Measurements from ENCODE around the gene UNC5A.

The UNC5A gene

DNA sequence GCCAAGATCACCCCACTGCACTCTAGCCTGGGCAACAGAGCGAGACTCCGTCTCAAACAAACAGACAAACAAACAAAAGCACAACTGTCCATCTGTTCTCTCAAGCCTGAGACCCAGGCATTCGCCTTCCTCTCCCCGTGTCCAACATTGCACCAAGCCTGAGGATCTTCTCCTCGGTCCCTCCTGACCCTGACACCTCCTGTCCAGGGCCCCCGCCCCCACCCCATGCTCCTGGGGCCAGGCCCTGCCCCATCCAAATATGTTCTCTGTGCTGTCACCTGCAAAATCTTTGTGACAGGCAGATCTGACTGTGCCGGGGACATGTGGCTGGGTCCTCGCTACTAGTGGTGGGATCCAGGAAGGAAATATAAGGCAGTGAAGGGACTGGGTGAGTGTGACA lies 33.4 kb upstream of the UNC5A start:
- Mint-ChIP-seq H3K27me3 (peaks cover 28% of the 10 kb centered on the region), H3K36me3 (ENCODE audit: low read depth) (no peaks in the 10 kb centered on the region), H3K4me1 (ENCODE audit: low read depth) (no peaks in the 10 kb centered on the region), H3K9me3 (no peaks in the 10 kb centered on the region), H3K4me3 (no peak overlapping the region), H3K27ac (no peak overlapping the region)

DNA sequence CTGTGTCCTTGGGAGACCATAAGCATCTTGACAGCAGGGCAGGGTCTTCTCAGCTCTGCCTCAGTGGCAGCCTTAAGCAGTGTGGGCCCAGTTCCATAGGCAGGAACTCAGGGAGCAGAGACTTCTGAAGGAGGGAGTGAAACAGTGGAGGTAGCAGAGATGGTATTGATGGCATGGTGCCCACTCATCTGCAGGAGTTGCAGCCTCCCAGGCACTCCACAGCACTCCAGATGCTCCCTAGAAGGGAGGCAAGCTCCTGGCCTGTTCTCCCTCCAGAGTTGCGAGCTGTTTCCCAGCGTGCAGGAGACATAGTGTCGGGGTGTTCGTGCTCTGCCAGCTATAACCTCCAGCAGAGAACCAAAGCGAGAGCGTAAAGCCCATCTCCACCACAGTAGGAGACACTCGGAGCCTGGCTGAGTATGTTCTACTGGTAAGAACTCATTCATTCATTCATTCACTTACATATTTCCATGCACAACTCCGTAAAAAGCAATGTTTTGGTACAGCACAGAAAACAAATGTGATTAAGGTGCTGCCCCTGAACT lies 31.4 kb upstream of the UNC5A start:
- no peaks in the 10 kb centered on the region for H3K4me1 Mint-ChIP-seq (ENCODE audit: low read depth)
- no peaks in the 10 kb centered on the region for H3K36me3 Mint-ChIP-seq (ENCODE audit: low read depth)
- H3K4me3 Mint-ChIP-seq: no peak overlapping the region
- H3K9me3 Mint-ChIP-seq: no peaks in the 10 kb centered on the region
- H3K27ac Mint-ChIP-seq: no peak overlapping the region
- peaks cover 21% of the 10 kb centered on the region for H3K27me3 Mint-ChIP-seq

GRCh38 chr5:176779537-176779936 lies 30.8 kb upstream of the UNC5A start:
- no peaks in the 10 kb centered on the region for H3K36me3 Mint-ChIP-seq (ENCODE audit: low read depth)
- no peak overlapping the region for H3K27ac Mint-ChIP-seq
- no peak overlapping the region for H3K4me3 Mint-ChIP-seq
- H3K9me3 Mint-ChIP-seq: no peaks in the 10 kb centered on the region
- H3K27me3 Mint-ChIP-seq: peaks cover 21% of the 10 kb centered on the region
- no peaks in the 10 kb centered on the region for H3K4me1 Mint-ChIP-seq (ENCODE audit: low read depth)

GRCh38 chr5:176780176-176781053 lies 29.9 kb upstream of the UNC5A start:
- no peaks in the 10 kb centered on the region for H3K36me3 Mint-ChIP-seq (ENCODE audit: low read depth)
- no peaks in the 10 kb centered on the region for H3K4me1 Mint-ChIP-seq (ENCODE audit: low read depth)
- no peak overlapping the region for H3K27ac Mint-ChIP-seq
- peaks cover 14% of the 10 kb centered on the region for H3K27me3 Mint-ChIP-seq
- H3K9me3 Mint-ChIP-seq: no peaks in the 10 kb centered on the region
- H3K4me3 Mint-ChIP-seq: no peak overlapping the region

DNA sequence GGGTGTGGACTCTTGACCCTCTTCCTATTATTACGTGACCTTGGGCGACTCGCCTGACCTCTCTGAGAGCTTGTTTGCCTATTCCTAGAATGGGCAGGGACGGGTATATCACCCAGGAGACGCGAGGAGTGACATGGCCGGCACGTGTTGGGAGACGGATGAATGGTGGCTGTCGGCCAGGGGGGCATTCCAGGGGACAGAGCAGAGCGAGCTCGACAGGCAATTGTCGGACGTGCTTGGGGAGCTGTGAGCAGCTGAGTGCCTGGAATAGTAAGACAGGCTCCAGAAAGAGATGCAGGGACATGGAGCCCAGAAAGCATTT lies 29.3 kb upstream of the UNC5A start:
- peaks cover 13% of the 10 kb centered on the region for H3K27me3 Mint-ChIP-seq
- no peak overlapping the region for H3K4me3 Mint-ChIP-seq
- H3K9me3 Mint-ChIP-seq: no peaks in the 10 kb centered on the region
- no peaks in the 10 kb centered on the region for H3K4me1 Mint-ChIP-seq (ENCODE audit: low read depth)
- no peaks in the 10 kb centered on the region for H3K36me3 Mint-ChIP-seq (ENCODE audit: low read depth)
- no peak overlapping the region for H3K27ac Mint-ChIP-seq

DNA sequence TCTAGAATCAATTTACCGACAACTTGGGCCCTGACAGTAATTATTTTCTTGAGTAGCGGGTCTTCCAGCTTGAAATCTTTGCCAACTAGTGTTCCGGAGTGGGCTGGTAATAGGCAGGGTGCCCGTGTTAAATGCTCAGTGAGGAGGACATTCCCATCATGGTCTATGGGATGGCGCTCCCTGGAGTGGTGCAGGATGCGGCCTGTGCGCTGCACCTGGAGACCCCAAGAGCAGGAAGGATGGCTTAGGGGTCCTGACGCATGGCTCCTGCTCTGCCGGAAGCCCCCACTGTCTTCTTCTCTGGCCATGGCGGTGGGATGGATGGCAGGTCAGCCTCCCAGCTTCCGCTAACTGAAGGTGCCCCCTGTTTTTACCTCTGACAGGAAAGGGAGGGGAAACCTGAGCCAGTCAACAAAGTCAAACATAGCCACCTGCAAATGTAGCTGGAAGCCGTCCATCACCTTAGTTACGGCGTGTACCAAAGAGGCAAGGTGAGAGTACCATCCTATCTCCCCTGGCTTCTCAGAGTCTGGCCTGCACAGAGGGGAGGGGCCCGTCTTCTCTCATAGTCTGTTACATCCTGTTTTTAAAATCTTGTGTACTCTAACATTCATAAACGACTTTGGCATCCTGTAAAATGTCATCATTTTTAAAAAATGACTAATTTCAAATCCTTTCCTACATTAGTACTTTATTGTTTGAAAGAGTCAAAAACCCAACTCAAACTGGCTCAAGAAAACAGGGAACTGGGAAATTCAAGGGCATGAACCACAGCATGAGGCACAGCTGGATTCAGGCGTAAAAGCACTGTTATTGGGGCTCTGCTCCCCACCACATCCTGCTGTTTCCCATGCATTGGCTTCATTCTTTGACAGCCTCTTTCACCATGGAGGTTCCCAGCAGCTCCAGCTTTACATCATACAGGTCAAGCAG lies 28.5 kb upstream of the UNC5A start:
- Mint-ChIP-seq H3K27ac (no peak overlapping the region), H3K4me3 (no peak overlapping the region), H3K4me1 (ENCODE audit: low read depth) (no peaks in the 10 kb centered on the region), H3K9me3 (no peaks in the 10 kb centered on the region), H3K36me3 (ENCODE audit: low read depth) (no peaks in the 10 kb centered on the region), H3K27me3 (peaks cover 16% of the 10 kb centered on the region)

DNA sequence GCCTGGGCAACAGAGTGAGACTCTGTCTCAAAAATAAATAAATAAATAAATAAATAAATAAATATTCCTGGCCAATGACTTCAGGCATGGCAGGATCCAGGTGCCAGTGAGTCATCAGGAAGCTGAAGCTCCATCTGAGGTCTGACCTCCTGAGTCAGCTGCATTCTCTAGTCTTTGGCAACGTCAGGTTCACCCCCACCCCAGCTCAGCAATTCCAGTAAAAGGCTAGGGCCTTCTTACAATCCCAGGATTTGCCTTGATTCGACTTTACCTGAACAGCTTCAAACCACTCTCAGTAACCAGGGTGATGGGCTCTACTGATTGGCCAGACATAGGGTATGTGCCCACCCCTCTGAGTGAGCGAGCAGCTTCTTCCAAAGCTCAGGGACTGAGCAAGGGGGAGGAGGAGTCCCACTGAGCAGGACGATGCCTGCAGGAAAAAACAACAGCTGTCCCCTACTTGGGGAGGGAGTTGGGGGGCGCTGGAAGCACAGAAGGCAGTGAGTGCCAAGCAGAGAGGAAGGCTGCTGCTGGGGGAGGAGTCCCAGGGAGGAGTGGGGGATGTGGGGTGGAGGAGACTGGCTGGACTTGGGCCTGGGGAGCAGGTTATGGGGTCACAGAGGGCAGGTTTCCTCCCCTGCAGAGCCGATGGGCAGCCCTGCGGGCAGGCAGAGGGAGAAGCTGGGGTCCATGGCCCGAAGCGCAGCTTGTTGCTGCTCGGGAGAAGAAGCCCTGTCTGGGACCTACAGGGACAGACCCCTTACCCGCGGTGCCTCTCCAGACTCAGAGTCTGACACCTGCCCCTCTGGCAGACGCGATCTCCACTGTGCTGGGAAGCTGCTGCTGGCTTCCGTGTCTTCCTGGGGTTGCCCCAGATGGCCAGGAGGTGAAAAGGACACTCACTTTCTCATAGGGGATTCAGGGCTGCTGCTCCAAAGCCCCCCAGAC lies 25.9 kb upstream of the UNC5A start:
- H3K9me3 Mint-ChIP-seq: no peaks in the 10 kb centered on the region
- H3K27ac Mint-ChIP-seq: no peak overlapping the region
- H3K36me3 Mint-ChIP-seq (ENCODE audit: low read depth): no peaks in the 10 kb centered on the region
- peaks cover 26% of the 10 kb centered on the region for H3K27me3 Mint-ChIP-seq
- H3K4me3 Mint-ChIP-seq: no peak overlapping the region
- no peaks in the 10 kb centered on the region for H3K4me1 Mint-ChIP-seq (ENCODE audit: low read depth)

DNA sequence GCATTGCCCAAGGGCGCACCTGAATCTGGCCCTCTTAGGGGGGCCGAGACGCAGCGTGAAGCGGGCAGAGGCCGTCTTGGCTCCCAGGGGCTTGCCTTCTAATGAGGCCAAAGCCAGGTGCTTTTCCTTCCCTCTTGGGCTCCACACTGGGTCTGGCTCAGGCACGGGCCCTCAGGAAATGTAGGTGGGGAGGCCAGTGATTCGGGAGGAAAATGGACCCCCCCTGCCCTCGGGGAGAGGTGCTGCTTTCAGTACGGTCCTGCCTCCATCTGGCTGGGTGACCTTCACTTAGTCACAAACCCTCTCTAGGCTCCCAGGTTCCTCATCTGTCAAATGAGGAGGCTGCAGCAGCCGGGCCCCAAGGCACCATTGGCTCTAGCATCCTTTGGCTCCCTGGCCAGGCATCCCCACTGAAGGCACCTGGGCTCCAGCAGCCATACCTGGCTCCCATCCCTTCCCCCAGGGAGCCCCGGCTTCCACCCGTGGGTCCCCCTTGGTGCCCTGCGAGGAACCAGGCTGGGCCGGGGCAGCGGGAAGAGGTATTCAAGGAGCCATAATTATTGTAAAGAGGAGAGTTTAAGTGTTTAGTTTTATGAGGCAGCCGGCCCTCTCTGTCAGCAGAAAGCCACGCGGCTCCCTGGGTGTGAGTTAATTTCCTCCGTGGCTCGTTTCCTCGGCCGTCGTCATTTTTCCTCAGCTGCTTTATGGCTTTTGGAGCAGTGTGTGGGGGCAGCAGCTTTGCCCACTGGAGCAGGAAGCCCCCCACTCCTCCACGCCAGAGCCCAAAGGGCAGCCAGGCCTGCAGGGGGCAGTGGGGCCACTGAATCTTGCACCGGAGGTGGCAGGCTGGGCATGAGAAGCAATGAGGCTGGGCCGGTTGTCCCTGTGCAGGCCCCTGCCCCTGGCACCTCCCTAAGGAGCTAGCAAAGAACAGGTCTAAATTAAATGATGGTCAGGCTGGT lies 24.9 kb upstream of the UNC5A start:
- no peak overlapping the region for H3K4me3 Mint-ChIP-seq
- no peaks in the 10 kb centered on the region for H3K4me1 Mint-ChIP-seq (ENCODE audit: low read depth)
- no peak overlapping the region for H3K27ac Mint-ChIP-seq
- H3K9me3 Mint-ChIP-seq: no peaks in the 10 kb centered on the region
- H3K36me3 Mint-ChIP-seq (ENCODE audit: low read depth): no peaks in the 10 kb centered on the region
- peaks cover 30% of the 10 kb centered on the region for H3K27me3 Mint-ChIP-seq

DNA sequence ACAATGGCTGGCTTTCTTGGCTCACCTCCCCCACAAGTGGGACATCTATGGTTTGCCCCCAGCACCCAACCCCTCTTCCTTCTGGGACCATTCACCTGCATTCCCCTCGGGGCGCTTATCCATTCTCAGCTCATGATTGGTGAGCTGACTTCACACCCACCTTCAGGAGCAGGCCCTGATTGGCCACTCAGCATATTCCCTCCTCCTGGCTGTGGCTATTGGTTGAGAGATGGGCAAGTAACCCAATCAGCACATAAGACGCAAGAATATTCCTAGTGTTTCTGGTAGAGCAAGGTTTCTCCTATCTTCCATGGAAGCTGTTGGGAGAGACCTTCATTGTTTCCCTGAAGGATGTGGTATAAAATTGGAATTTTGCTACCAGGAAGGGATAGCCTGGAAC lies 22.7 kb upstream of the UNC5A start:
- Mint-ChIP-seq H3K4me3 (no peak overlapping the region), H3K9me3 (no peaks in the 10 kb centered on the region), H3K4me1 (ENCODE audit: low read depth) (no peaks in the 10 kb centered on the region), H3K27ac (no peak overlapping the region), H3K36me3 (ENCODE audit: low read depth) (no peaks in the 10 kb centered on the region), H3K27me3 (peaks cover 23% of the 10 kb centered on the region)

DNA sequence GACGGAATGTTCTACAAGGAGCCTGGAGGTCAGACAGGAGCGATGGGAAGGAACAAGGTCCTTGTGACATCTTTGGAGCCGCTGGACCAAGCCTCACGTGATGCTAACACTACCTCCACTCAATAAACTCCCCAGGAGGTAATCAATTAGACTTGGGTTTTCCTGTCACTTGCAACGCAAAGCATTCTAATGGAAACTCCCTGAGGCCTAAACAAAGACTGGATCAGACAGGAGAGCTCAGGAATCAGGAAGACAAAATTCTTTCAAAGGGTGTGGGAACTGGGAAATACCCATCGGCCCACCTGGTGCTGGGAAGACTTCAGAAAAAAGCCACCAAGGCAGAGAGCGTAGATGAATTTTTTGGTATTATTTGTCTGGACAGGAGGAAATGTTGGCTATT lies 22.3 kb upstream of the UNC5A start:
- Mint-ChIP-seq H3K27ac (no peak overlapping the region), H3K27me3 (peaks cover 23% of the 10 kb centered on the region), H3K4me3 (no peak overlapping the region), H3K36me3 (ENCODE audit: low read depth) (no peaks in the 10 kb centered on the region), H3K4me1 (ENCODE audit: low read depth) (no peaks in the 10 kb centered on the region), H3K9me3 (no peaks in the 10 kb centered on the region)

DNA sequence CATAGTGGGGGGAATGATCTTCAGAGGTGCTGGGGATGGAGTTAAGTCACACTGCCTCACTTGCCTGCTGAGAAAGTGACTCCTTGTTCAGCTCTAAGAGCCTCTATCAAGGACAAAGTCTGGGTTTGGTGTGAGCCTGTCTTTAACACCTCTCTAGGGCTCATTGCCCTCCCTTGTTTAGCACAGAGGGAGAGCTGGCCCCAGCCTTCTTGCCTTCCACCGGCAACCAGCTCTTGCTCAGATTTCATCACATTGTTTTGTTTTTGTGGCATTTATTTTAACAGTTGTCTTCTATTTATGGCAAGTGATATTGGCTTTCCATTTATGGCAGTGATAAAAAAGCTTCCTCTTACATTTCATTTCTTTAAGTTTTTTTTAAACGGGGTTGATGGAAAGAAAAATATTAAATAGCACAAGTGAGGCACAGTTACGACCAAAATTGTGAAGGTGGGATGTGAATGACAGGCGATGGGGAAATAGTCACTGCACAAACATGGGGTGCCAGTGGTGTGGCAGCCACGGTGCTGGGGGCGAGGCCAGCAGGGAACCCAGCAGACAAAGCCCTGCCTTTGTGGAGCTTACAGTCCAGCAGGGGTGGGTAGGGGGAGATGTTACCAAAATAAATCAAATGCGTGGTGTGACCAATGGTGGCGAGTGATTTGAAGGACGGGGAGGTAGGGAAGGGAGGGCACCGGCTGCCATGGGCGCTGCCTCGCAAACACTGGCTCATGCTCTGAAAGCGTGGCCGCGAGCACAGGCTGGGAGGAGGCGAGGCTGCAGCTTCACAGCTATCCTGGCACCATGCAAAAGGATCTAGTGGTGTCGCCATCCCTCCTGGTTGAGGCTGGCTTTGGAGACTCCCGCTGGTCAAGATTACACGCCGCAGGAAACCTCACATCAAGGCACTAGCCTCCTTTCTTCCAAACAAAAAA lies 21.2 kb upstream of the UNC5A start:
- Mint-ChIP-seq H3K4me1 (ENCODE audit: low read depth) (no peaks in the 10 kb centered on the region), H3K27me3 (peaks cover 27% of the 10 kb centered on the region), H3K27ac (no peak overlapping the region), H3K9me3 (no peaks in the 10 kb centered on the region), H3K4me3 (no peak overlapping the region), H3K36me3 (ENCODE audit: low read depth) (no peaks in the 10 kb centered on the region)

DNA sequence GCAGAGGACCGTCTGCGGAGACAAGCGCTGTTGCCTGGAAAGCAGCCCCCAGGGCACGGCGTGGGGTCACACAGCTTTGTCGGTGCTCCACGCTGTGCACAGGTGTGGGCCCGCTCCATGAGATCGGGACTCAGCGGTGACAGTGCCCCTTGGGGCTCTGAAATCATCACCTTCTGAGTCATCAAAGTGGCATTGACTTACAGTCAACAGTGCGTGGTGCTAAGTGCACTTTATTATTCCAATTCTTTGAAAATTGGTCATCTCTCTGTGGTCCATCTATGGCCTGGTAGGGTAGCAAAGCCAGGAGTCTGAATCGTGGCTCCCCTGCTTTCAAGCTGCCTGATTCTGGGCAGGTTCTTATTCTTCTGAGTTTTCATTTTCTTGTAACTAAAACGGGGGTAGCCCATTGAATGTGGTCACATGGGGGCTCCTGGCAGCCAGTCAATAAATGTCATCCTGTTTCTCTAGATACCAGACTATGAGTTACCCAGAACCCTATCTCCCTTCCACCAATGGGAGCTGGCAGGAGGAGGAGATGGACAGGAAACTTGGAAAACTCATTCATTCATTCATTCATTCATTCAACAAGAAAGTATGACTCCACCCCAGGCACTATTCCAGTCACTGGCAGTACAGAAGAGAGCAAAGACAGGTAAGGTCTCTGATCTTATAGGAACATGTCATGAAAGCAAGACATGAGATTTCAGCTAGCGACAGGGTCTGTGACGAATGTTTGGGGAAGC lies 20.3 kb upstream of the UNC5A start:
- H3K9me3 Mint-ChIP-seq: no peaks in the 10 kb centered on the region
- no peak overlapping the region for H3K27ac Mint-ChIP-seq
- no peaks in the 10 kb centered on the region for H3K4me1 Mint-ChIP-seq (ENCODE audit: low read depth)
- H3K4me3 Mint-ChIP-seq: no peak overlapping the region
- H3K36me3 Mint-ChIP-seq (ENCODE audit: low read depth): no peaks in the 10 kb centered on the region
- peaks cover 32% of the 10 kb centered on the region for H3K27me3 Mint-ChIP-seq
